ENCODE results near the gene PCNX3. TPM values are rescaled to one million over a fixed set of nuclear protein-coding genes. Genes with fewer than 3 reads are reported as not detected.
"Not testable (repeated sequence)": the region's sequence is repeated elsewhere in the genome, so short reads cannot be mapped to it uniquely, and the experiment has no call there.

PCNX3 gene
- total RNA-seq, 2 donors from 2014 or later, result 37.5 to 39.5 TPM

DNA sequence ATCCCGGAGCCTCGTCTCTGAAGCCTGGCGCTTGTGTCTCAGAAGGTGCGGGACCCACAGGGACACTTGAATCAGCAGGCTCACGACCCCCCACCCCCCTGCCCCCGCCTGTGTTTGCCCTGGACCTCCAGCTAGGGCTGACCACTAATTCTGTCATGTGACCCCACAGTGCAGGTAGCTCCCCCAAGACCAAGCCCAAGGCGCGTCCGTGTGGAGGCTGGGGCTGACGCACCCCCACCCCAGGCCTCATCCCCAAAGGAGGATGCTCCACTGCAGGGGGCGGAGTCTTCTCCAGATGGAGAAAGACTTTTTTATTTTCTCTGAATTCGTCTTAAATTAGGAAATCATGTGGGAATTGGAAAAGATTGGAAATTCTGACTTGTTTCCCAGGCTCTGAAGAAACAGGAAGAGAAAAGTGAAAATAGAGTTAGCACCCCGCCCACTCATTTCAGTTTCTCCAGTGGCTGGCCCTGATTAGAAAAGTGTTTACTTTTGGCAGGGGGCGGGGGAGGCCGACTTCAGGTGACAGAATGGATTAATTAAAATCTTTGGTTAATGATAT lies 48.1 kb downstream of the PCNX3 start:
- no peak for DNase-seq (ENCODE audit: low spot score)
- Histone ChIP-seq H3K27me3 (replicated peaks; ENCODE audit: insufficient read depth) (no peaks in the 10 kb centered on the region), H3K27ac (peak overlapping the region; percentile 98 to 99), H3K36me3 (peaks cover 27% of the 10 kb centered on the region), H3K4me3 (peak overlapping the region; percentile 93), H3K9me3 (no peaks in the 10 kb centered on the region), H3K4me1 (ENCODE audit: control insufficient read depth in 1 of 2, low read depth in 2 of 2) (peaks cover 14 to 25% of the 10 kb centered on the region in 2 donors)
- peak; percentile 11 for ATAC-seq (ENCODE audit: insufficient number of reproducible peaks, low FRiP score, low read depth)
- no peak for TF ChIP-seq CTCF (IDR thresholded peaks at IDR 0.05)

GRCh38 chr11:65672180-65672860 lies 56.7 kb downstream of the PCNX3 start:
- no peaks in the 10 kb centered on the region for H3K9me3 ChIP-seq
- no peaks in the 10 kb centered on the region for H3K4me1 ChIP-seq (ENCODE audit: control insufficient read depth in 1 of 2, low read depth in 2 of 2)
- no peak overlapping the region for H3K27ac ChIP-seq
- no peaks in the 10 kb centered on the region for H3K27me3 ChIP-seq (replicated peaks; ENCODE audit: insufficient read depth)
- no peak overlapping the region for H3K4me3 ChIP-seq
- no peaks in the 10 kb centered on the region for H3K36me3 ChIP-seq
- no peak for ATAC-seq (ENCODE audit: insufficient number of reproducible peaks, low FRiP score, low read depth)
- DNase-seq (ENCODE audit: low spot score), result no peak
- TF ChIP-seq CTCF (IDR thresholded peaks at IDR 0.05), result no peak

GRCh38 chr11:65672982-65673381 lies 57.4 kb downstream of the PCNX3 start:
- Histone ChIP-seq H3K4me1 (ENCODE audit: control insufficient read depth in 1 of 2, low read depth in 2 of 2) (no peaks in the 10 kb centered on the region), H3K27ac (no peak overlapping the region), H3K4me3 (no peak overlapping the region), H3K9me3 (no peaks in the 10 kb centered on the region), H3K27me3 (replicated peaks; ENCODE audit: insufficient read depth) (no peaks in the 10 kb centered on the region), H3K36me3 (no peaks in the 10 kb centered on the region)
- no peak for ATAC-seq (ENCODE audit: insufficient number of reproducible peaks, low FRiP score, low read depth)
- DNase-seq (ENCODE audit: low spot score), result no peak
- TF ChIP-seq CTCF (IDR thresholded peaks at IDR 0.05), result no peak

- TF ChIP-seq CTCF (IDR thresholded peaks at IDR 0.05), result no peak
- ATAC-seq (ENCODE audit: insufficient number of reproducible peaks, low FRiP score, low read depth) (no peak), DNase-seq (ENCODE audit: low spot score) (no peak)
- Histone ChIP-seq H3K36me3 (no peaks in the 10 kb centered on the region), H3K9me3 (no peaks in the 10 kb centered on the region), H3K27ac (no peak overlapping the region), H3K4me3 (no peak overlapping the region), H3K27me3 (replicated peaks; ENCODE audit: insufficient read depth) (no peaks in the 10 kb centered on the region), H3K4me1 (ENCODE audit: control insufficient read depth in 1 of 2, low read depth in 2 of 2) (no peaks in the 10 kb centered on the region)
Measured at GRCh38 chr11:65680192-65680743, 64.7 kb downstream of the PCNX3 start.

DNA sequence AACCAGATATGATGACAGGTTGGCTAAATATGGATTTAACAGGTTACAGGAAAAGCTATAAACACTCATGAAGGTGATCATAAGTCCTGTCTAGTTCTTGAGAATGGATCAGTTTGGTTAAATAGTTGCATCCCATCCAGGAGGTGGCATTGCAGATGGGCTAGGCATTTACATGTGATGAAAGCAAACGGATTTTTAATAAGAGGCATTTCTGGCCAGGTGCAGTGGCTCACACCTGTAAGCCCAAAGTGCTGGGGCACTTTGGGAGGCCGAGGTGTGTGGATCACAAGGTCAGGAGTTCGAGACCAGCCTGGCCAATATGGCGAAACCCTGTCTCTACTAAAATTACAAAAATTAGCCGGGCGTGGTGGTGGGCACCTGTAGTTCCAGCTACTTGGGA lies 67.9 kb downstream of the PCNX3 start:
- not testable (repeated sequence) for H3K27ac ChIP-seq; H3K36me3 ChIP-seq; H3K9me3 ChIP-seq; DNase-seq (ENCODE audit: low spot score); H3K4me1 ChIP-seq (ENCODE audit: control insufficient read depth in 1 of 2, low read depth in 2 of 2); H3K27me3 ChIP-seq (replicated peaks; ENCODE audit: insufficient read depth); H3K4me3 ChIP-seq; ATAC-seq (ENCODE audit: insufficient number of reproducible peaks, low FRiP score, low read depth)

Measured in thoracic aorta (tissue), 2 donors.